ENCODE data around the gene OR2K2. TPM values are rescaled to one million over a fixed set of nuclear protein-coding genes. Genes with fewer than 3 reads are reported as not detected.
A peak's percentile ranks its signal among the peaks of the same experiment; 100 is the strongest.

Gene OR2K2
- total RNA-seq, 1 experiment from 2014 or later: 0.26 TPM

DNA sequence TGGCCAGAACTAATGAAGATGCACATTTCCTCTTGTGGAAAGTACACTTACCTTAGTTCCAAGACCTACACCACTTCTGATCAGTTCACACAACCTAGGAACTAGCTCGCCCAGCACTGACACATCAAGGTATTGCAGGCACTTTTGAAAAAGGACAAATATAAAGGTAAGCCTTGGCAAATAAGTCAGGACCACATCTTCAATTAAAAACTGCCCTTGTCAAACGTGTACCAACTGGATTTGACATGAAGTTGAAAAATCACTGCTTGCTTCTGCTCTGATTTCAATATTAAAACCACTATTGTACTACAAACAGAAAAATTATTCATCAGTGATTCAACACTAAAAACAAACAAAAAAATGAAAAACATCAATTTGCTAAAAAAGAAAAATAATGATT is 45.0 kb upstream of the OR2K2 start:
- H3K27ac ChIP-seq (ENCODE audit: low read length): peak overlapping the region; percentile 83
- peaks cover 54% of the 10 kb centered on the region for H3K36me3 ChIP-seq (ENCODE audit: low read depth, low read length)
- BruUV-seq (replicated peaks): no TSS peak
- peaks cover 4% of the 10 kb centered on the region for H3F3A ChIP-seq (ENCODE audit: low read length, unreplicated experiment)
- H3K4me2 ChIP-seq (ENCODE audit: low read length): peak overlapping the region; percentile 54
- DNase-seq (peak; percentile 55), ATAC-seq (peak; percentile 68)
- no peaks in the 10 kb centered on the region for H4K20me1 ChIP-seq (ENCODE audit: low read length)
- H3K9ac ChIP-seq (ENCODE audit: low read length): no peak overlapping the region
- no peak overlapping the region for H2AFZ ChIP-seq (ENCODE audit: low read length)
- no peaks in the 10 kb centered on the region for H3K27me3 ChIP-seq (ENCODE audit: low read length)
- CTCF ChIA-PET: no interaction called here
- POLR2A ChIA-PET (ENCODE audit: unreplicated experiment): no interaction called here
- no peaks in the 10 kb centered on the region for H3K9me2 ChIP-seq (replicated peaks; ENCODE audit: low read length)
- 0 out of 2 replicates have a peak overlapping the region, but pooled peaks have one; percentile 8 for H3K4me3 ChIP-seq (ENCODE audit: low read length)
- TF ChIP-seq EZH2 (IDR thresholded peaks at IDR 0.05; ENCODE audit: low read length, unreplicated experiment) (no peak), EZH2phosphoT487 (IDR thresholded peaks at IDR 0.05; ENCODE audit: borderline replicate concordance, low read length) (no peak)
- TF ChIP-seq, protein P1, sequence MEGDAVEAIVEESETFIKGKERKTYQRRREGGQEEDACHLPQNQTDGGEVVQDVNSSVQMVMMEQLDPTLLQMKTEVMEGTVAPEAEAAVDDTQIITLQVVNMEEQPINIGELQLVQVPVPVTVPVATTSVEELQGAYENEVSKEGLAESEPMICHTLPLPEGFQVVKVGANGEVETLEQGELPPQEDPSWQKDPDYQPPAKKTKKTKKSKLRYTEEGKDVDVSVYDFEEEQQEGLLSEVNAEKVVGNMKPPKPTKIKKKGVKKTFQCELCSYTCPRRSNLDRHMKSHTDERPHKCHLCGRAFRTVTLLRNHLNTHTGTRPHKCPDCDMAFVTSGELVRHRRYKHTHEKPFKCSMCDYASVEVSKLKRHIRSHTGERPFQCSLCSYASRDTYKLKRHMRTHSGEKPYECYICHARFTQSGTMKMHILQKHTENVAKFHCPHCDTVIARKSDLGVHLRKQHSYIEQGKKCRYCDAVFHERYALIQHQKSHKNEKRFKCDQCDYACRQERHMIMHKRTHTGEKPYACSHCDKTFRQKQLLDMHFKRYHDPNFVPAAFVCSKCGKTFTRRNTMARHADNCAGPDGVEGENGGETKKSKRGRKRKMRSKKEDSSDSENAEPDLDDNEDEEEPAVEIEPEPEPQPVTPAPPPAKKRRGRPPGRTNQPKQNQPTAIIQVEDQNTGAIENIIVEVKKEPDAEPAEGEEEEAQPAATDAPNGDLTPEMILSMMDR (conservative IDR thresholded peaks at IDR 0.05; ENCODE audit: low read depth, low read length): no peak
- no peaks in the 10 kb centered on the region for H3K79me2 ChIP-seq (ENCODE audit: low read length)
- intact Hi-C loops (cut with micrococcal nuclease): loop anchor here (1.0 kb wide), 1 partner anchor 26 kb away; no protein-coding TSS in a partner anchor
- no peaks in the 10 kb centered on the region for H3K9me3 ChIP-seq (ENCODE audit: low read length)
- H3K4me1 ChIP-seq (ENCODE audit: insufficient read depth, low read length): peaks cover 27% of the 10 kb centered on the region

DNA sequence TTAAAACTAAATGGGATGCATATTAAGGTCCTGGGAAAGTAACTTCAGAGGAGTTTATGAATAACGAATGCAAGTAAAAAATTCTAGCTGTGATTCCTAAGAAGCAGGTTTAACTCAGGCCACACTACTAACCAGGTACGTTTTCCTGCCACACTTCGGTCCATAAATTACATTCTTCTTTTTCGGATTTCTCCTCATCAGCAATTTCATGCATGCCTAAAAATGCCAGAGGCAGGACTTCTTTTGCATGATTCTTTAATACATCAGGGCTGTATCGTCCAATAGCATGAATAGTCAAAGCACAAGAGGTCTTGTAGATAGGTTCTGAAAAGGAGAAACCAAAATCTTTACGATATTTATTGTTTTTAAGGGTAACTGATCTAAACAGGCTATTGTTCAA is 42.3 kb upstream of the OR2K2 start:
- Histone ChIP-seq H3K4me1 (ENCODE audit: insufficient read depth, low read length) (peaks cover 27% of the 10 kb centered on the region), H3K27ac (ENCODE audit: low read length) (no peak overlapping the region), H3K9ac (ENCODE audit: low read length) (no peak overlapping the region), H3K36me3 (ENCODE audit: low read depth, low read length) (peaks cover 64% of the 10 kb centered on the region), H3K4me3 (ENCODE audit: low read length) (no peak overlapping the region), H3K9me3 (ENCODE audit: low read length) (no peaks in the 10 kb centered on the region), H2AFZ (ENCODE audit: low read length) (no peak overlapping the region), H4K20me1 (ENCODE audit: low read length) (no peaks in the 10 kb centered on the region), H3K79me2 (ENCODE audit: low read length) (no peaks in the 10 kb centered on the region), H3K9me2 (replicated peaks; ENCODE audit: low read length) (no peaks in the 10 kb centered on the region), H3F3A (ENCODE audit: low read length, unreplicated experiment) (peaks cover 4% of the 10 kb centered on the region), H3K4me2 (ENCODE audit: low read length) (no peak overlapping the region), H3K27me3 (ENCODE audit: low read length) (no peaks in the 10 kb centered on the region)
- ChIA-PET POLR2A (ENCODE audit: unreplicated experiment) (no interaction called here), CTCF (no interaction called here)
- intact Hi-C loops (cut with micrococcal nuclease): no loop called here
- no TSS peak for BruUV-seq (replicated peaks)
- TF ChIP-seq EZH2 (IDR thresholded peaks at IDR 0.05; ENCODE audit: low read length, unreplicated experiment) (no peak), EZH2phosphoT487 (IDR thresholded peaks at IDR 0.05; ENCODE audit: borderline replicate concordance, low read length) (no peak)
- TF ChIP-seq, protein P1 (conservative IDR thresholded peaks at IDR 0.05; ENCODE audit: low read depth, low read length): no peak
- DNase-seq (no peak), ATAC-seq (no peak)

DNA sequence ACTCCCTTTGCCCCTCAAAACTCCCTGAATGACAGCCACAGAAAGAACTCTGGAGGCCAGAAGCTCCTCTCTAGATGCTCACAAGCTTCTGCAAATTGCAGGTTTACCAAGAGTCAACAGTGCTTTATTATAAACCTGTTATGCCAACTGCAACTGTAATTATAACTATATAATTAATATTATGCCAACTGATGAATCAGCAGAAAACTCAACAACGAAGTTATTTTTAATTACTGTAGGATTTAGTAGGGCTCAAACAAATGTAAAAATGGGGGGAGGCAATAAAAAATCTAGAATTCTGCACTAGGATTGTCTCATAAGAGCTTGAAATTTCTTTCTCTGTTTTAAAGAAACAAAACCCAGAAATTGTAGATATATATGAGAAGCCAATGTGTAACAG is 37.0 kb upstream of the OR2K2 start:
- Histone ChIP-seq H2AFZ (ENCODE audit: low read length) (no peak overlapping the region), H3K9ac (ENCODE audit: low read length) (no peak overlapping the region), H3K4me3 (ENCODE audit: low read length) (no peak overlapping the region), H3K9me2 (replicated peaks; ENCODE audit: low read length) (no peaks in the 10 kb centered on the region), H3F3A (ENCODE audit: low read length, unreplicated experiment) (no peaks in the 10 kb centered on the region), H3K36me3 (ENCODE audit: low read depth, low read length) (peaks cover 56% of the 10 kb centered on the region), H3K27me3 (ENCODE audit: low read length) (no peaks in the 10 kb centered on the region), H3K4me1 (ENCODE audit: insufficient read depth, low read length) (no peaks in the 10 kb centered on the region), H4K20me1 (ENCODE audit: low read length) (no peaks in the 10 kb centered on the region), H3K4me2 (ENCODE audit: low read length) (no peak overlapping the region), H3K79me2 (ENCODE audit: low read length) (no peaks in the 10 kb centered on the region), H3K27ac (ENCODE audit: low read length) (no peak overlapping the region), H3K9me3 (ENCODE audit: low read length) (no peaks in the 10 kb centered on the region)
- no peak for DNase-seq
- no TSS peak for BruUV-seq (replicated peaks)
- TF ChIP-seq, protein P1 (conservative IDR thresholded peaks at IDR 0.05; ENCODE audit: low read depth, low read length): no peak
- no peak for TF ChIP-seq EZH2 (IDR thresholded peaks at IDR 0.05; ENCODE audit: low read length, unreplicated experiment)
- TF ChIP-seq EZH2phosphoT487 (IDR thresholded peaks at IDR 0.05; ENCODE audit: borderline replicate concordance, low read length): no peak
- ChIA-PET CTCF (no interaction called here), POLR2A (ENCODE audit: unreplicated experiment) (no interaction called here)
- no peak for ATAC-seq
- intact Hi-C loops (cut with micrococcal nuclease): no loop called here
